Ishikawa (cell line): ENCODE measurements around the gene WWC1.

Source experiments
- CEBPB ChIP-seq: IDR thresholded peaks from 2 replicates; pipeline ENCODE4 v1.6.1; 2012
- CREB1 ChIP-seq: IDR thresholded peaks from 2 replicates; pipeline ENCODE4 v1.6.1; 2012; ENCODE audit warnings: low read depth
- EGR1 ChIP-seq: IDR thresholded peaks from 2 replicates; pipeline ENCODE4 v1.6.1; 2012
- EP300 ChIP-seq: IDR thresholded peaks from 2 replicates; pipeline ENCODE4 v1.6.1; 2012; ENCODE audit warnings: borderline replicate concordance
- FOXM1 ChIP-seq: IDR thresholded peaks from 2 replicates; pipeline ENCODE4 v1.6.1; 2012; ENCODE audit warnings: low read depth, borderline replicate concordance
- NFIC ChIP-seq: IDR thresholded peaks from 2 replicates; pipeline ENCODE4 v1.6.1; 2012
- RAD21 ChIP-seq: IDR thresholded peaks from 2 replicates; pipeline ENCODE4 v1.6.1; 2012; ENCODE audit warnings: low read depth
- TAF1 ChIP-seq: IDR thresholded peaks from 2 replicates; pipeline ENCODE4 v1.6.1; 2012; ENCODE audit warnings: low read depth, mild to moderate bottlenecking
- TCF12 ChIP-seq: IDR thresholded peaks from 2 replicates; pipeline ENCODE4 v1.6.1; 2012; ENCODE audit warnings: low read depth
- TEAD4 ChIP-seq: IDR thresholded peaks from 2 replicates; pipeline ENCODE4 v1.6.1; 2012
- YY1 ChIP-seq: IDR thresholded peaks from 2 replicates; pipeline ENCODE4 v1.6.1; 2012; ENCODE audit warnings: low read depth
- ZBTB7A ChIP-seq: IDR thresholded peaks from 2 replicates; pipeline ENCODE4 v1.6.1; 2012; ENCODE audit warnings: low read depth
- TF ChIP-seq, protein P1 (sequence below): IDR thresholded peaks from 2 replicates; pipeline ENCODE4 v1.6.1; 2012; ENCODE audit warnings: low read depth, mild to moderate bottlenecking
- TF ChIP-seq, protein P2 (sequence below): IDR thresholded peaks from 2 replicates; pipeline ENCODE4 v1.6.1; 2012
- TF ChIP-seq, protein P3 (sequence below): IDR thresholded peaks from 2 replicates; pipeline ENCODE4 v1.6.1; 2012

The WWC1 gene

DNA sequence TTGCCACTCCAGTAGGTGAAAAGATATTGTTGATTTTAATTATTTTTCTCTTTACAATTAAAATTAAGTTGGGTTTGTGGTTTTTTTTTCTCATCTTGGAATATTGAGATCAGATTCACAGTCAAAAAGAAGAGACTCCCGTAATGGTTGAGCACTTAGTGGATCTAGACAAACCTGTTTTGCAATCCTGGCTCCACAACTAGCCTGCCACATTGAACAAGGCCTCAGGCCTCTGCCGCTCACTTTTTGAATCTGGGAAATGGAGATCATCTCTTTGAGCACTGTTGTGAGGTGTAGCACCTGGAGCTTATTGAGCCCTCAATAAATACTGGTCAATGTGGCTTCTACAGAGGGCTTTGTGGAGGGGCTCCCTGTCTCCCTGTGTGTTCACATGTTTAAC, 157.7 kb downstream of the WWC1 start:
- TF ChIP-seq TCF12 = no peak
- TF ChIP-seq, protein P1, sequence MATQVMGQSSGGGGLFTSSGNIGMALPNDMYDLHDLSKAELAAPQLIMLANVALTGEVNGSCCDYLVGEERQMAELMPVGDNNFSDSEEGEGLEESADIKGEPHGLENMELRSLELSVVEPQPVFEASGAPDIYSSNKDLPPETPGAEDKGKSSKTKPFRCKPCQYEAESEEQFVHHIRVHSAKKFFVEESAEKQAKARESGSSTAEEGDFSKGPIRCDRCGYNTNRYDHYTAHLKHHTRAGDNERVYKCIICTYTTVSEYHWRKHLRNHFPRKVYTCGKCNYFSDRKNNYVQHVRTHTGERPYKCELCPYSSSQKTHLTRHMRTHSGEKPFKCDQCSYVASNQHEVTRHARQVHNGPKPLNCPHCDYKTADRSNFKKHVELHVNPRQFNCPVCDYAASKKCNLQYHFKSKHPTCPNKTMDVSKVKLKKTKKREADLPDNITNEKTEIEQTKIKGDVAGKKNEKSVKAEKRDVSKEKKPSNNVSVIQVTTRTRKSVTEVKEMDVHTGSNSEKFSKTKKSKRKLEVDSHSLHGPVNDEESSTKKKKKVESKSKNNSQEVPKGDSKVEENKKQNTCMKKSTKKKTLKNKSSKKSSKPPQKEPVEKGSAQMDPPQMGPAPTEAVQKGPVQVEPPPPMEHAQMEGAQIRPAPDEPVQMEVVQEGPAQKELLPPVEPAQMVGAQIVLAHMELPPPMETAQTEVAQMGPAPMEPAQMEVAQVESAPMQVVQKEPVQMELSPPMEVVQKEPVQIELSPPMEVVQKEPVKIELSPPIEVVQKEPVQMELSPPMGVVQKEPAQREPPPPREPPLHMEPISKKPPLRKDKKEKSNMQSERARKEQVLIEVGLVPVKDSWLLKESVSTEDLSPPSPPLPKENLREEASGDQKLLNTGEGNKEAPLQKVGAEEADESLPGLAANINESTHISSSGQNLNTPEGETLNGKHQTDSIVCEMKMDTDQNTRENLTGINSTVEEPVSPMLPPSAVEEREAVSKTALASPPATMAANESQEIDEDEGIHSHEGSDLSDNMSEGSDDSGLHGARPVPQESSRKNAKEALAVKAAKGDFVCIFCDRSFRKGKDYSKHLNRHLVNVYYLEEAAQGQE = no peak
- no peak for TF ChIP-seq EP300

DNA sequence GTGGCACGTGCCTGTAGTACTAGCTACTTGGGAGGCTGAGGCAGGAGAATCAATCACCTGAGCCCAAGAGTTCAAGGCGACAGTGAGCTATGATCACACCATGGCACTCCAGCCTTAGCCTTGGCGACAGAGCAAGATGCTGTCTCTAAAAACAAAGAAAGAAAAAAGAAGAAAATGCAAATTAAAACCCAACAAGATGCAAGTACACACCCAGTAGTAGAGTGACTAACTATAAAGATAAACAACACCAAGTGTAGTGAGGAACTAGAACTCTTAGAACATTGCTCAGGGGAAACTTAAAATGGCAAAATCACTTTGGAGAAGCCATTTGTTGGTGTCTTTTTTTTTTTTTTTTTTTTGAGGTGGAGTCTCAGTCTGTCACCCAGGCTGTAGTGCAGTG, 160.1 kb downstream of the WWC1 start:
- TF ChIP-seq, protein P2, sequence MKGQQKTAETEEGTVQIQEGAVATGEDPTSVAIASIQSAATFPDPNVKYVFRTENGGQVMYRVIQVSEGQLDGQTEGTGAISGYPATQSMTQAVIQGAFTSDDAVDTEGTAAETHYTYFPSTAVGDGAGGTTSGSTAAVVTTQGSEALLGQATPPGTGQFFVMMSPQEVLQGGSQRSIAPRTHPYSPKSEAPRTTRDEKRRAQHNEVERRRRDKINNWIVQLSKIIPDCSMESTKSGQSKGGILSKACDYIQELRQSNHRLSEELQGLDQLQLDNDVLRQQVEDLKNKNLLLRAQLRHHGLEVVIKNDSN = no peak
- no peak for TF ChIP-seq TEAD4
- TF ChIP-seq TAF1 = no peak
- TF ChIP-seq NFIC = no peak

DNA sequence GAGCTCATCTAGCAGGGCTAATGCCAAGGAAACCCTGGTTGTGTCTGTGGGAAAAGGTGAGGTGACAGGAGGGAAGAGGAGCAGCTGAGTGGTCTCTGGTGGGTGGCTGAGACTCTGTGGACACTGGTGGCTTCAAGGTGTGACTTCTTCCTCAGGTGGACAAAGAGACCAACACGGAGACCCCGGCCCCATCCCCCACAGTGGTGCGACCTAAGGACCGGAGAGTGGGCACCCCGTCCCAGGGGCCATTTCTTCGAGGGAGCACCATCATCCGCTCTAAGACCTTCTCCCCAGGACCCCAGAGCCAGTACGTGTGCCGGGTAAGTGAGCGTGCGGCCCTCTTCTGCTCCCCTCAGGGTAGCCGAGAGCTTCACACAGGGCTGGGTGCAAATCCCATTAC, 163.8 kb downstream of the WWC1 start:
- TF ChIP-seq TCF12 = no peak
- TF ChIP-seq, protein P3, sequence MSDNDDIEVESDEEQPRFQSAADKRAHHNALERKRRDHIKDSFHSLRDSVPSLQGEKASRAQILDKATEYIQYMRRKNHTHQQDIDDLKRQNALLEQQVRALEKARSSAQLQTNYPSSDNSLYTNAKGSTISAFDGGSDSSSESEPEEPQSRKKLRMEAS = no peak

DNA sequence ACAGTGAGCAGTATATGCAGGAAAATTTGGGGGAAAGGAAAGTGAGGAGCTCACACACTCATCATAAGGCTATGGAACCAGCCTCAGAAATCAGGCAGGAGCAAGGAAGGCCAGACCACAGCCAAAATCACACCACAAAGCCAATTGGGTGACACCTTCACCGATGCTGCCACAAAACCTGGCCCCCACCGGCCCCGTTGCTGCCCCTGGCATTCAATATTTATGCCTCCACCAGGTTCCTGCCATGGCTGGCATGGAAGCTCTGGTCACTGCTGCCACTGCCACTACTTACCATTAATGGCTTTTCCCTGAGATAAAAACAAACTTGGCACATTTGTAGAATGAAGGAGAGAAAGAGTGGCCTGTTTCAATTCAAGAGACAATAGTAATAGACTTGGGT, 166.1 kb downstream of the WWC1 start:
- TF ChIP-seq CREB1 (no peak), RAD21 (no peak), CEBPB (no peak), FOXM1 (no peak), ZBTB7A (no peak), TCF12 (no peak), EGR1 (no peak), YY1 (no peak), EP300 (no peak), TAF1 (no peak), NFIC (no peak), TEAD4 (no peak)
- TF ChIP-seq, protein P3 = no peak
- TF ChIP-seq, protein P1 = no peak
- TF ChIP-seq, protein P2 = no peak

DNA sequence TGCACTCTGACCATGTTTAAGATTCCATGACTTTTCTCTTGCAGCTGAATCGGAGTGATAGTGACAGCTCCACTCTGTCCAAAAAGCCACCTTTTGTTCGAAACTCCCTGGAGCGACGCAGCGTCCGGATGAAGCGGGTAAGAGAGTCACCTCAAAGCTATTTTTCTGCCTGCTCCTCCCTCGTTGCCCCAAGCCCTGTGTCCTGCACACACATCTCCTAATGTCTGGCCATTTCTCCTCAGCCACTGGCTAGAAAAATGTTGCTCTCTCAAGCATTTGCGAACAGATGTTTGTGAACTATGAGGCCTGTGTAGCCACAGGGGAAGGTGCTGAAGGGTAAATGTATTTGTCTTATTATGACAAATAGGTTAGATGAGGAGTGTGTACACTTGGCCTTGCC, 169.2 kb downstream of the WWC1 start:
- TF ChIP-seq TEAD4 (no peak), ZBTB7A (no peak), EGR1 (no peak), TAF1 (no peak), RAD21 (no peak), YY1 (no peak), NFIC (no peak), TCF12 (no peak), CREB1 (no peak), EP300 (no peak), FOXM1 (no peak), CEBPB (no peak)
- TF ChIP-seq, protein P2 = no peak
- TF ChIP-seq, protein P1 = no peak
- TF ChIP-seq, protein P3 = no peak
